HG03520 (cell line): ENCODE data around the gene KEAP1.

Experiments used
- ATAC-seq: cut with Tn5 transposase; IDR thresholded peaks from one replicate; pipeline ENCODE4 v1.9.1; 2021; ENCODE audit warnings: mild to moderate bottlenecking, moderate library complexity; ENCODE audit not compliant: unreplicated experiment

KEAP1 gene

GRCh38 chr19:10525636-10526035 is 22.5 kb upstream of the KEAP1 start:
- no peak for ATAC-seq

GRCh38 chr19:10523135-10523636 is 20.0 kb upstream of the KEAP1 start:
- ATAC-seq = no peak

- ATAC-seq = no peak
These were observed 18.5 kb upstream of the KEAP1 start for GRCh38 chr19:10521461-10522171.

- no peak for ATAC-seq
These were observed 17.6 kb upstream of the KEAP1 start for GRCh38 chr19:10520652-10521318.

- ATAC-seq = no peak
These were observed 16.3 kb upstream of the KEAP1 start for GRCh38 chr19:10519421-10519820.

- no peak for ATAC-seq
These were observed 15.5 kb upstream of the KEAP1 start for GRCh38 chr19:10518444-10519361.

GRCh38 chr19:10517760-10518443 is 14.7 kb upstream of the KEAP1 start:
- no peak for ATAC-seq

GRCh38 chr19:10517361-10517759 is 14.2 kb upstream of the KEAP1 start, which contains the start of gene S1PR5:
Gene S1PR5, minus strand, starts transcription at chr19:10517447. Its CDS starts 2,436 bp downstream, at chr19:10515011.
- ATAC-seq = no peak

- ATAC-seq = no peak
These were observed 13.6 kb upstream of the KEAP1 start for GRCh38 chr19:10516671-10517286.

- ATAC-seq = no peak
These were observed 12.9 kb upstream of the KEAP1 start for GRCh38 chr19:10516064-10516385.

- no peak for ATAC-seq
These were observed 11.3 kb upstream of the KEAP1 start for GRCh38 chr19:10514211-10515145.

GRCh38 chr19:10513223-10513622 is 10.1 kb upstream of the KEAP1 start:
- no peak for ATAC-seq

GRCh38 chr19:10510301-10510802 is 7.2 kb upstream of the KEAP1 start:
- ATAC-seq = no peak

- no peak for ATAC-seq
These were observed 5.6 kb upstream of the KEAP1 start for GRCh38 chr19:10508707-10509106.

GRCh38 chr19:10508036-10508435 is 4.9 kb upstream of the KEAP1 start:
- no peak for ATAC-seq

- ATAC-seq = no peak
These were observed 2.5 kb upstream of the KEAP1 start for GRCh38 chr19:10505583-10506229.

- ATAC-seq = peak; percentile 82
These were observed 593 bp downstream of the KEAP1 start for GRCh38 chr19:10502524-10503001.

- ATAC-seq = peak; percentile 25
These were observed 1.1 kb downstream of the KEAP1 start for GRCh38 chr19:10501971-10502523.
